GM12864 (cell line): ENCODE data around the gene MOCS2.
A peak's percentile ranks its signal among the peaks of the same experiment; 100 is the strongest.

Experiments used
- DNase-seq: peaks from one replicate; pipeline ENCODE4 v3.0.0-alpha.2; 2011; ENCODE audit warnings: low read depth
- H3K4me3 ChIP-seq: 2 replicates; pipeline ENCODE4 v1.5.1; 2011; ENCODE audit warnings: mild to moderate bottlenecking, low read depth, low read length, control low read depth
- CTCF ChIP-seq: IDR thresholded peaks from 2 replicates; pipeline ENCODE4 v1.5.1; 2011; ENCODE audit warnings: low read depth, mild to moderate bottlenecking, moderate library complexity, low read length, control low read depth, inconsistent platforms; ENCODE audit errors: missing control alignments

Gene MOCS2

GRCh38 chr5:53109443-53110127 is at the start of gene MOCS2:
Gene MOCS2 (minus strand): TSS chr5:53109757. CDS start chr5:53107174, 2,583 bp downstream.
- no peak for TF ChIP-seq CTCF
- DNase-seq = peak; percentile 71
- peak within 1 kb of the TSS; percentile 82 for H3K4me3 ChIP-seq

GRCh38 chr5:53151713-53152458 is 42.3 kb upstream of the MOCS2 start:
- no peak for TF ChIP-seq CTCF
- no peak overlapping the region for H3K4me3 ChIP-seq
- no peak for DNase-seq

- DNase-seq = no peak
- no peak overlapping the region for H3K4me3 ChIP-seq
- no peak for TF ChIP-seq CTCF
These were observed 23.5 kb upstream of the MOCS2 start for GRCh38 chr5:53133020-53133419.

- no peak for TF ChIP-seq CTCF
- no peak overlapping the region for H3K4me3 ChIP-seq
- no peak for DNase-seq
These were observed 20.7 kb upstream of the MOCS2 start for GRCh38 chr5:53130266-53130665.

- DNase-seq = no peak
- no peak for TF ChIP-seq CTCF
- no peak overlapping the region for H3K4me3 ChIP-seq
These were observed 18.9 kb upstream of the MOCS2 start for GRCh38 chr5:53128481-53128880.

GRCh38 chr5:53127107-53127506 is 17.6 kb upstream of the MOCS2 start:
- DNase-seq = no peak
- no peak overlapping the region for H3K4me3 ChIP-seq
- TF ChIP-seq CTCF = no peak
